CD4-positive, alpha-beta T cell treated with Interleukin-10 for 1 hour (primary cell): Measurements from ENCODE around the gene FAAP100.
A peak's percentile ranks its signal among the peaks of the same experiment; 100 is the strongest.

Experiments
- DNase-seq: peaks from one replicate; pipeline ENCODE4 v3.0.0-alpha.2; 2020

Gene FAAP100

GRCh38 chr17:81553018-81553615 is 964 bp upstream of the FAAP100 start:
- peak; percentile 80 for DNase-seq

- no peak for DNase-seq
These were observed 502 bp downstream of the FAAP100 start for GRCh38 chr17:81551458-81552243.

GRCh38 chr17:81550830-81551457 is 1.2 kb downstream of the FAAP100 start:
- DNase-seq: no peak

- no peak for DNase-seq
These were observed 1.9 kb downstream of the FAAP100 start for GRCh38 chr17:81550285-81550684.

GRCh38 chr17:81549826-81550225 is 2.3 kb downstream of the FAAP100 start:
- DNase-seq: no peak

GRCh38 chr17:81549031-81549557 is 3.1 kb downstream of the FAAP100 start:
- DNase-seq: no peak

- no peak for DNase-seq
These were observed 4.6 kb downstream of the FAAP100 start for GRCh38 chr17:81547614-81547982.

- no peak for DNase-seq
These were observed 5.1 kb downstream of the FAAP100 start for GRCh38 chr17:81546906-81547613.

GRCh38 chr17:81545160-81545949 is 6.8 kb downstream of the FAAP100 start:
- DNase-seq: no peak

- DNase-seq: no peak
These were observed 7.7 kb downstream of the FAAP100 start for GRCh38 chr17:81544281-81544974.

- no peak for DNase-seq
These were observed 8.4 kb downstream of the FAAP100 start for GRCh38 chr17:81543756-81544155.

- DNase-seq: no peak
These were observed 8.8 kb downstream of the FAAP100 start for GRCh38 chr17:81543339-81543675.

GRCh38 chr17:81542431-81543338 is 9.5 kb downstream of the FAAP100 start:
- DNase-seq: no peak

- no peak for DNase-seq
These were observed 11.0 kb downstream of the FAAP100 start for GRCh38 chr17:81541123-81541522.

GRCh38 chr17:81540676-81541027 is 11.5 kb downstream of the FAAP100 start:
- DNase-seq: no peak

GRCh38 chr17:81539961-81540675 is 12.0 kb downstream of the FAAP100 start:
- DNase-seq: no peak

GRCh38 chr17:81539571-81539900 is 12.6 kb downstream of the FAAP100 start:
- DNase-seq: no peak

GRCh38 chr17:81538651-81539570 is 13.2 kb downstream of the FAAP100 start:
- DNase-seq: no peak

- no peak for DNase-seq
These were observed 14.1 kb downstream of the FAAP100 start for GRCh38 chr17:81537856-81538555.
